Left lung (tissue), 10 donors: ENCODE results near the gene RFX2. TPM values are rescaled to one million over a fixed set of nuclear protein-coding genes. Genes with fewer than 3 reads are reported as not detected.

Experiments
- ATAC-seq: fragments of 200-7000 bp; cut with Tn5 transposase; one replicate; pipeline ENCODE4 v1.9.1; 2020; ENCODE audit warnings: moderate library complexity
- DNase-seq, 4 donors: peaks; one replicate each; pipeline ENCODE4 v3.0.0-alpha.2; 2013 to 2020
- H3K27ac ChIP-seq, 2 donors: fragments of 200-600 bp; sonication (generic) in 1 of 2; one replicate each; pipeline versions ENCODE4 v1.5.0 to v1.8.0; 2020 to 2021
- H3K27me3 ChIP-seq, 2 donors: fragments of 200-600 bp; sonication (generic) in 1 of 2; one replicate each; pipeline versions ENCODE4 v1.5.0 to v1.8.0; 2020 to 2021
- H3K36me3 ChIP-seq, 2 donors: fragments of 200-600 bp; sonication (generic) in 1 of 2; one replicate each; pipeline versions ENCODE4 v1.5.0 to v1.8.0; 2020 to 2021
- H3K4me1 ChIP-seq, 2 donors: fragments of 200-600 bp; one replicate each; pipeline ENCODE4 v1.8.0; 2021
- H3K4me3 ChIP-seq, 2 donors: fragments of 200-600 bp; sonication (generic) in 1 of 2; one replicate each; pipeline versions ENCODE4 v1.5.0 to v1.8.0; 2020 to 2021; ENCODE audit warnings: mild to moderate bottlenecking in 1 of 2
- H3K9me3 ChIP-seq, 2 donors: fragments of 200-600 bp; sonication (generic) in 1 of 2; one replicate each; pipeline versions ENCODE4 v1.5.0 to v1.8.0; 2020 to 2021
- CTCF ChIP-seq, 2 donors: fragments of 200-600 bp; sonication (generic) in 1 of 2; IDR thresholded peaks; one replicate each; pipeline versions ENCODE4 v1.5.0 to v1.8.0; 2021; ENCODE audit warnings: antibody characterized with exemption in 2 of 2
- intact Hi-C, 2 donors: fragments of 100-400 bp; cut with DNase I; formaldehyde crosslinking; loops; one replicate each; pipeline versions ENCODE4 v1.11.2 to v1.14.2; 2022
- polyA plus RNA-seq, 6 donors: library from polyadenylated mRNA; unstranded; fragments of 120-200 nt; gene quantifications; one replicate each; pipeline ENCODE4 v1.2.1, GENCODE V29; 2013; ENCODE audit not compliant: insufficient read length in 6 of 6
- total RNA-seq, 2 donors: library from RNA; stranded (reverse); fragmentation: NEBNext Ultra II Directional; extraction: Animal tissue kit (Norgen Biotek cat#: 25700); gene quantifications; one replicate each; pipeline ENCODE4 v1.2.1, GENCODE V29; 2021
- donor health status: DM: no; HTN: yes; CAD: no.
- donor health status: DM: no; HTN: no; CAD: no.

The RFX2 gene
- total and polyA plus RNA-seq, 8 donors: 12.7 to 18.8 (median 16.5) TPM

GRCh38 chr19:5995606-5996005, 114.7 kb downstream of the RFX2 start:
- no peak for TF ChIP-seq CTCF (IDR thresholded peaks at IDR 0.05)
- ATAC-seq (no peak), DNase-seq (no peak)
- no peak overlapping the region for H3K27ac ChIP-seq
- no peak overlapping the region for H3K4me3 ChIP-seq
- H3K4me1 ChIP-seq: peaks cover 4 to 17% of the 10 kb centered on the region in 2 donors
- H3K27me3 ChIP-seq: no peaks in the 10 kb centered on the region
- peaks cover 0 to 55% of the 10 kb centered on the region in 2 donors for H3K36me3 ChIP-seq
- no peaks in the 10 kb centered on the region for H3K9me3 ChIP-seq
- intact Hi-C loops: no loop called here

DNA sequence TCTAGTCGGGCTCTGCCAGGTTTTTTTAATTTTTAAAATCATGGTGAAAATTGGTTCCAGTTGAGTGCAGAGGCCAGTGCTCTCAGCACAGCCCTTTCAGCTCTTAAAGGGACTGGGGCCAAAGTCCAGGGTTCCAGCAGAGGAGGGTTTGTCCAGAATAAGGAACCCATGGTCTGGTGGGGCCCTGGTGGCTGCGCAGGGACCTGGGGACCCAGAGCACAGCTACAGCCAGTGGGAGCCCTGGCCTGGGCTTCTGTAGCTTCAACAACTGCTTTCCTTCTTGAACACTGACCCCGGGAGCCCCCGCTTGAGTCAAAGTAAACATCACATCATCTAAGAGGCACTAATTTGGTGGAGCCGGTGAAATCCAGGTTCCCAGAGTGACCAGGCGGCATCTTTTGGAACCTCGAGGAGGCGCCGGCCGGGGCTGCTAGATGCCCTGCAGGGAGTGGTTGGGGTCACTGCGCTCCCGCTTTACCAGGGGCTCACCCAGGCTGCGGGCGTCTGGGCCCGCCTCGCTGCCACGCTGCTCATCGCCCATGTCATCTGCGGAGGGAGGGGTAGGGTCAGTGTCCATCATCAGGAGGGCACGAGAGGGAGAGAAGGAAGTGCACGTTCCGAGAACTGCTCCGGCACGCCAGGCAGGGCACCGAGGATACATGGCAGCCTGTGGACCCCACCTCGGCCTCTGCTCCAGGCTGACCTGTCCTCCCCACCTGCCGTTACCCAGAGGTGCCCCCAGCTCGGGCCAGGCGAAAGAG, 115.7 kb downstream of the RFX2 start:
- intact Hi-C loops: no loop called here
- Histone ChIP-seq H3K9me3 (no peaks in the 10 kb centered on the region), H3K36me3 (peaks cover 0 to 45% of the 10 kb centered on the region in 2 donors), H3K27ac (peak overlapping the region in 1 of 2 donors; percentile 1), H3K4me3 (no peak overlapping the region), H3K4me1 (peaks cover 4 to 17% of the 10 kb centered on the region in 2 donors), H3K27me3 (no peaks in the 10 kb centered on the region)
- TF ChIP-seq CTCF (IDR thresholded peaks at IDR 0.05): no peak
- ATAC-seq (no peak), DNase-seq (no peak)

GRCh38 chr19:5993648-5994358, 116.5 kb downstream of the RFX2 start:
- intact Hi-C loops: no loop called here

DNA sequence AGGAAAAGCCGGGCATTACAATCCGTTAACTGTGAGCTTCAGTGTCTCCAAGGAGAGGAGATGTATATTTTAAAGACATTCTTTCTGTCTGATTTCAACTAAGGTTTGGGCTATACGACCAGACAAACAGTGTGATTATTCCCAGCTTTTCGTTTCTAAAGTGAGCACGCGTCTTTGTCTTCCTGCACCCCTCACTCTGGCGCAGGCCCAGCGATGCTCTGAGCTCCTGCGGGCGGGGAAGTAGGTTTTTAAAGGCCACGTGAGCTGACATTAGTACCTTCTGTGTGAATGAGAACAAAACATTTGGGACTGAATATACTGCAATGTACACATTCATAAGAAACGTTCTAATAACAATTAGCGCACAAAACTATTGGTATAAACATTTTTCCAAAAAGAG, 117.1 kb downstream of the RFX2 start:
- Histone ChIP-seq H3K9me3 (no peaks in the 10 kb centered on the region), H3K27me3 (no peaks in the 10 kb centered on the region), H3K4me1 (peaks cover 4 to 17% of the 10 kb centered on the region in 2 donors), H3K4me3 (no peak overlapping the region), H3K27ac (no peak overlapping the region), H3K36me3 (peaks cover 0 to 36% of the 10 kb centered on the region in 2 donors)
- ATAC-seq (no peak), DNase-seq (no peak)
- intact Hi-C loops: no loop called here
- no peak for TF ChIP-seq CTCF (IDR thresholded peaks at IDR 0.05)

More at GRCh38 chr19:5993648-5994358, 116.5 kb downstream of the RFX2 start:
- TF ChIP-seq CTCF (IDR thresholded peaks at IDR 0.05): no peak
- Histone ChIP-seq H3K27ac (peak overlapping the region in 1 of 2 donors; percentile 1), H3K27me3 (no peaks in the 10 kb centered on the region), H3K9me3 (no peaks in the 10 kb centered on the region), H3K4me3 (no peak overlapping the region), H3K4me1 (peaks cover 4 to 17% of the 10 kb centered on the region in 2 donors), H3K36me3 (peaks cover 0 to 37% of the 10 kb centered on the region in 2 donors)
- DNase-seq (peak in 2 of 4 donors; percentile 79 to 89), ATAC-seq (peak; percentile 28)

DNA sequence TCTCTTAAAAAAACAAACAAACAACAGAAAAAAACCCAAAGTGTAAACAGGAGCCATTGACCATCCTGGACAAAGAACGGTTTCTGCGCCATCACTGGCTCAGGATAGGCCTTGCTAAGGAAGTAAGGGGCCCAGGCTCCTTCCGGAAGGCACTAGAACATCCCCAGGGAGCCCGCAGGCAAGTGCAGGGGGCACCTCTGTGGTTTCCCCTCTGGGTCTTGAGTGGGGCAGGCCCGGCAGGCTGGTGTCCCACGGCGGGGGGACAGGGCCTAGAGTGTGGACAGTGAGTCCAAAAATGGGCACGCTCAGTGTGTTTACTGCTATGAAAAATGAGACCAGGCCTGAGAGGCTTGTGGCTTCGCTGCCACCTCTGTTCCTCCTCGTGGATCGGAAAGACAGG, 117.5 kb downstream of the RFX2 start:
- ATAC-seq (no peak), DNase-seq (no peak)
- Histone ChIP-seq H3K27me3 (no peaks in the 10 kb centered on the region), H3K4me1 (peaks cover 4 to 19% of the 10 kb centered on the region in 2 donors), H3K27ac (no peak overlapping the region), H3K36me3 (peaks cover 0 to 35% of the 10 kb centered on the region in 2 donors), H3K9me3 (no peaks in the 10 kb centered on the region), H3K4me3 (no peak overlapping the region)
- TF ChIP-seq CTCF (IDR thresholded peaks at IDR 0.05): no peak
- intact Hi-C loops: no loop called here
